ENCODE results near the gene TEDDM1. TPM values are rescaled to one million over a fixed set of nuclear protein-coding genes. Genes with fewer than 3 reads are reported as not detected.

The TEDDM1 gene, protein sequence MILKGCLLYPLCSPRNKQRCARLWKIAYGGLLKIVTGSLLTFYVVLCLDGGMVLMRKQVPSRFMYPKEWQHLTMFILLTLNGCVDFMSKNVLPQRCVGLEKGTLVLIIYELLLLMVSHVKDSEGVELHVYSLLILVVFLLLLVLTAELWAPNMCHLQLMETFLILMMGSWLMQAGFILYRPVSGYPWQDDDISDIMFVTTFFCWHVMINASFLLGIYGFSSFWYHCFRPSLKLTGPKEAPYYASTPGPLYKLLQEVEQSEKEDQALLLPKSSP
- total RNA-seq: not detected in 2 replicates

DNA sequence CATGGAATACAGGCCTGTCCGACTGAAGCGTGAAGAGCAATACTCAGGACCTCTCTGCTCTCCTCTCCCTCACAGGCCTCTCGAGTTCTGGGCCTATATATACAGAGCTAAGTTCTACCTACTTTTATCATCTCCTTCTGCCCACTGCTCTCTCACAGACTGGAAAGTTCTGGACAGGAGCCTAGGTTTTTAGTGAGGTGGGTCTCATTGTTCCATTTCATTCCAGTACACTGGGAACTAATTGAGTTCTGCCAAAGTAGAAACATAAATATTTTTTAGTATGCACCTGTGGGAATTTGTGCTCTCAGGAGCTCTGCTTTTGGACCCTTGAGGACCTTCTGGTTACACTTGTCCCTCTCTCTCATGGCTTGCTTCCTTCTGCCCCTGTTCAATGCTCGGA lies at the start of gene TEDDM1:
Gene TEDDM1, minus strand, starts transcription at position 101 of the 400 bp plus-strand sequence. CDS start 182 bp downstream, outside the sequence.
- intact Hi-C loops (cut with micrococcal nuclease): no loop called here

DNA sequence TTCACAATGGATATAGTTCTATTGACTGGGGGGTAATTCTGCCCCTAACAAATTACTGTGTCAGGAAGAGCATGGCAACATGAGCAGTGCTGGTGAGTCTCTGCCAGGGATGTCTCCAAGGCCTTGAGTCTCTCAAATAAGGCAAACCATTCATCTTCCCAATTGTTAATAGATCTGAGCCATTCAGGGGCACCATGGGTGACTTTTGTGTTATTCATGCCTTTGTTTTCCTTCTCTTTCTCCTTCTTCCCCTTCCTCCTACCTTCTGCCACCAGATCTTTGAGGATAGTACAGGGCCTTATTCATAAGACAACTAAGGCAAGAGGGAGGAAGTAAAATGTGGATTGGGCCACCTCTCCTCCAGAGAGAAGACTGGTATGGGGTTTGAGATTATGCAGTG lies 49.6 kb upstream of the TEDDM1 start, which contains the start of gene RGSL1:
Gene RGSL1, plus strand, starts transcription at position 60 of the 400 bp plus-strand sequence. Its CDS starts 20 bp downstream, at position 80.
- intact Hi-C loops (cut with micrococcal nuclease): no loop called here

DNA sequence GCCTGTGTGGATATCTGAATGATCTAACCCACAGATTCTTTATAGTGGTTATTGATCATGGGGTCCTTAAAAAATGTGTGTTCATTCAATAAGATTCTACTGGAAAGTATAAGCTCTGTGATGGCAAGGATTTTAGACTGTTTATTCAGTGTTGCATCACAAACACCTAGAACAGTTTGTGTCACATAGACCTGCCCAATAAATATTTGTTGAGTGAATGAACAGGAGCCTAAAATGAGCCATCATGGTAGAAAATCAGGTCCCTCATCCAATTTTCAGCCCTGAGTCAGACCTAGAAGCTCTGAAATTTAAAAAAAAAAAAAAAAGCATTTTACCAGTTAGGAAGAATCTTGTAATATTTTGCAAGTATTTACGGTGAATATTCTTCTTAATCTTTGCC lies 47.2 kb upstream of the TEDDM1 start:
- intact Hi-C loops (cut with micrococcal nuclease): loop anchor here (5.0 kb wide), 1 partner anchor 155 kb away; the partner anchor contains the start of gene RGS16

DNA sequence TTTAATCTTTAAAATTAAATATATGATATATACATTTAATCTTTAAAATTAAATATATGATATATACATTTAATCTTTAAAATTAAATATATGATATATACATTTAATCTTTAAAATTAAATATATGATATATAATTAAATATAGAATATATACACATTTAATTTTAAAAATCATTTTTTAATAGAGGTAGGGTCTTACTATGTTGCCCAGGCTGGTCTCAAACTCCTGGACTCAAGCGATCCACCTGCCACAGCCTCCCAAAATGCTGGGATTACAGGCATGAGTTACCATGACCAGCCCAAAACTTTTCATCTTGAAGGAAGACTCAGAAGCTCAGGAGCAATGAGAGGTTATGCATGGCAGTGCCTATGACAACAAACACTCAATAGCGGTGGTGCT lies 46.7 kb upstream of the TEDDM1 start:
- intact Hi-C loops (cut with micrococcal nuclease): loop anchor here (5.0 kb wide), 1 partner anchor 155 kb away; the partner anchor contains the start of gene RGS16

DNA sequence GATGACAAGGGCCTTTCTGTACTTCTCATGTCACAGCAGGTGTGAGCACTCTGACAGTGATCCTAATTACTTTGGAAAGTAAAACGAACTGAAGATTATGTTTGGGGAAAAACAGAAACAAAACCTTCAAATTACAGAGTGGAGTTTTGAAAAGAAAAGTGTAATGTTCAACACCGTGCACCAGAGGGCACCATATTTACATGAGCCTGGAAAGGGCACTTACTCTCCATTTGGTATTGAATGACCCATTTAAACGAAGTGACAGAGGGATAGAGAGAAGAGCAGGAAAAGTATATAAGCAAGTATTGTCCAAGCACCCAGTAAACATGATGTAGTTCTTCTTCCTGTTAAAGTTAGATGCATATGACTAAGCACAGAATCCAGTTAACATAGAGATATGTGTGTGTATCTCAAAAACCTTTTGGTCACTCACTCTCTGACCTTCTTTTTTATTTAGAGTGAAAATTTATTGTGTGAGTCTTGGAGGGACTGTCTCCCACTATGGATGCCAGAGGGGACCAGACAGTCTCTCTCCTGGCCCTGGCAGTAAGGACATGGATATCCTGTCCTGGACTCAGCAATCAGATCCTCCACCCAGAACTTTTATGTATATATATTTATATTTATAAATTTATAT lies 45.7 kb upstream of the TEDDM1 start:
- intact Hi-C loops (cut with micrococcal nuclease): loop anchor here (1.0 to 5.0 kb wide), 2 partner anchors 156 to 340 kb away; partner anchors contain the start of gene RGS16

DNA sequence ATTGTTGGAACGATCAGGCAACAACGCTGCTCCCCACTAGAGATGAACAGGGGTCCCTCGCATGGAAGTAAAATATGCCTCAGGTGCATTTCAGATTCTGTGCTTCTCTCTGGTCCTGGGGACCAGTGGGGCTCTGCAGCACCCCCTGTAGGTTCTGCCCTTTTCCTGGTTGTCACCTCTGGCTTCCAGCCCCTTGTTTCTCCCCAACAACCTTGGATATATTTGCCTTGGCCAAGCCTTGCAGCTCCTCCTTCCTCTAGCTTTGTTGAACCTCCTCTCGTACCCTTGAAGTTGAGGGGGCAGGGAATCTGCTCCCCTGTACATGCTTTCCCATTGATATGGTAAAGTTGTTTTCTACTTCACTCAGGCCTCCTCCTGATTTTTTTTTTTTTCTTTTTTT lies 44.0 kb upstream of the TEDDM1 start:
- intact Hi-C loops (cut with micrococcal nuclease): loop anchor here (2.0 kb wide), 1 partner anchor 360 kb away; no protein-coding TSS in a partner anchor

DNA sequence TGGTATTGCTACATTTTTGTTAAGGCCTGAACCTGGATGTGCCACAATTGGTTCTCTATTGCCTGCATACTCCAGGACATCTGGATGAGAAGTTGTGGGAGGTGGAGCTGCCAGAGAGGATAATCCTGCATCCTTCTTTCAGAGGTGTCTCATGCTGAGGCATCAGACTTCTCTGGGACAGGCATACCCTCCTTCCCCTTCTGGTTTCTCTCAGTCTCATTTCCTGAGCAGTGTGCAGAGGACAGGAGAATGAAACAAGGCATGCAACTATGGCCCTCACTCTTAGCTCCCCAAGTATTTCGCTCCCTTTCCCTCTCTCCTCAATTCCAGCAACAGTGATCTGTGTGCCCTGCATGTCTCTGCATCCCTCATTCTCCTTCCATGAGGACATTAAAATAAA lies 41.9 kb upstream of the TEDDM1 start:
- intact Hi-C loops (cut with micrococcal nuclease): no loop called here

DNA sequence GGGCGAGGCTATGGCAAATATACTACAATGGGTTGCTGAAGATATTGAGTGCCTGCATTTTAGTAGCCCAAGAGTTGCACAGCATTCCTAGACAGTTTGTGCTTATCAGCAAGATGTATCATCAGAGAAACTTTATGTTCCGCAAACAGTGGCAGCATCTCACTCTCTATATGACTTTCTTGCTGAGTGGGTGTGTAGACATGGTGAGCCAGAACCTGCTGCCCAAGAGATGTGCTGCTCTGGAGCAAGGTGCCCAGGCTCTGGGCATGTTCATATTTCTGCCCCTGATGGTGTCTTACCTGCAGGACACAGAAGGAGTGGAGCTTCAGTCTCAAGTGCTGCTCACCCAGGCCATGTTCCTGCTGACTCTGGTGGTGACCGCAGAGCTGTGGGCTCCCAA lies 41.3 kb upstream of the TEDDM1 start:
- intact Hi-C loops (cut with micrococcal nuclease): no loop called here

DNA sequence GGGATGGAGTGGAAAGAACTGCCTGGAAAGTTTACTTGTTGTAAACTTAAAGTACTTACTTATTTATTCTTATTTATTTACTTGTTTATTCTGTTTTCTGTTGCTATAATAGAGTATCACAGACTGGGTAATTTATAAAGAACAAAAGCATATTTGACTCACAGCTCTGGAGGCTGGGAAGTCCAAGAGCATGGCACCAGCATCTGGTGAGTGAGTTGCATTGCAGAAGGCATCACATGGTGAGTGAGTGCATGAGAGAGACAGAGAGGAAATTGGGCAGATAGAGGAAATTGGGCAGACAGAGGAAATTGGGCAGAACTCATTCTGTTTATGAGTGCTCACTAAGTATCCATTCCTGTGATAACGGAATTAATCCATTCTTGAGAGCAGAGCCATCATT lies 37.9 kb upstream of the TEDDM1 start:
- intact Hi-C loops (cut with micrococcal nuclease): no loop called here

DNA sequence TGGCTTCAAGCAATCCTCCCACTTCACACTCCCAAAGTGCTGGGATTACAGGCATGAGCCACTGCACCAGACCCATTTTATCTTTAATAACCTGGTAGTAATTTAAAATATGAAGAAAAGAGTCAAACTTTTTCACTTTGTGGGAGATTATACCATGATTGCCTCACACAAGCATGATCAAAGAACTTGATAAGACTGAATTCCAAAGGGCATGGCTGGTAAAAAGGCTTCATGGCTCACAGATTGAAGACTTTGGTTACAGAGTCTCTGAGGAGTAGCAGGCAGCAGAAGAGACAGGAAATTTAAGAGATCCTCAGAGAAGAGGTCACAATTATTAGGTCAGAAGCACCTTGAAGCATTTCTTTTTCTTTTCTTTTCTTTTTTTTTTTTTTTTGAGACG lies 33.1 kb upstream of the TEDDM1 start:
- intact Hi-C loops (cut with micrococcal nuclease): loop anchor here (5.0 kb wide), 2 partner anchors 354 to 404 kb away; partner anchors contain the start of genes DHX9 and NPL

DNA sequence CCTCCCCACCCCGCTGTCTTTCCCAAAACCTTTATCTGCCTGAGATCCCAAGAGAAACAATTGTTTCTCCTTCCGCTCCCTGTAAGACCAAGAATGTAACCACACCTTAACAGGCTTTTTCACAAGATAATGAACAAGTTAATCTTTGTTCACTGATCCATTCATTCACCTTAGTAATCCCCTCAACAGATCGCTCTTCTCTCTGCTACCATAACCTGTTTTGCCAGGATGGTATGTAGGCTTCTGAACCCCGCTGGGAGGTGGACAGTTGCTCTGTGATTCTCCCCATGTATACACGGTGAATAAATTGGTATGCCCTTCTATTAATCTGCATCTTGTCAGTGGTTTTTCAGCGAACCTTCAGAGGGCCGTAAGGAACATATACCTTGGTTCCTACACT lies 30.8 kb upstream of the TEDDM1 start:
- intact Hi-C loops (cut with micrococcal nuclease): loop anchor here (2.0 to 5.0 kb wide), 3 partner anchors 40 to 406 kb away; partner anchors contain the start of genes DHX9, GLUL and NPL

DNA sequence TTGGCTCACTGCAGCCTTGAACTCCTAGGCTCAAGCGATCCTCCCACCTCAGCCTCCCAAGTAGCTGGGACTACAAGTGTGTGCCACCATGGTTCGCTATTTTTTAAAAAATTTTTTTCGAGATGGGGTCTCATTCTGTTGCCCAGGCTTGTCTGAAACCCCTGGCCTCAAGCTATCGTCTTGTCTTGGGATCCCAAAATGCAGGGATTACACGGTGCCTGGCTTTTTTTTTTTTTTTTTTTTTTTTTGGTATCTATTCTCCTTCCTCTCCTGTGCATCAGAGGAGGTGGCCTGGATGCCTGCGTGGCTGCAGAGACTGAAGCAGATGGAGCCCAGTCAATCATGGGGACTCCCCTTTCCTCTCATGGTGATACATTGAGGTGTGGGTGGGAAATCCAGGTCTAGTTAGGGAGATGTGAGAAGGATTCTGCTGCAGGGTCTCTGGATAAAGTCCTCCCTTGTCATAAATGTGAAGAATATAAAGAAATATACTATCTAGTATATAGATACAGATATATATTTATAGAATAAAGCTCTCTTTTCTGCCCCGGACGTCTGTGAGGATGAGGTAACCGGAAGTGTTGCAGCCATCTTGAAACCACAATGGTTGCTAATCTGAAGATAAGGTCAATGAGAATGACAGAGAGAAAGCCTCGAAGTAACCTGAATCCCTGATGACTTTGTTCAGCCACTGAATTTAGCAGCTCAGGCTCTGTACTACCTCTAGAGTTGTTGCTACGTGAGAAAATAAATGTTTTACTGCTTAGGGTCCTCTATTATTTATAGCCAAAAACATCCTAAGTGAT lies 30.0 kb upstream of the TEDDM1 start:
- intact Hi-C loops (cut with micrococcal nuclease): loop anchor here (1.0 to 5.0 kb wide), 4 partner anchors 40 to 407 kb away; partner anchors contain the start of genes DHX9, GLUL and NPL

DNA sequence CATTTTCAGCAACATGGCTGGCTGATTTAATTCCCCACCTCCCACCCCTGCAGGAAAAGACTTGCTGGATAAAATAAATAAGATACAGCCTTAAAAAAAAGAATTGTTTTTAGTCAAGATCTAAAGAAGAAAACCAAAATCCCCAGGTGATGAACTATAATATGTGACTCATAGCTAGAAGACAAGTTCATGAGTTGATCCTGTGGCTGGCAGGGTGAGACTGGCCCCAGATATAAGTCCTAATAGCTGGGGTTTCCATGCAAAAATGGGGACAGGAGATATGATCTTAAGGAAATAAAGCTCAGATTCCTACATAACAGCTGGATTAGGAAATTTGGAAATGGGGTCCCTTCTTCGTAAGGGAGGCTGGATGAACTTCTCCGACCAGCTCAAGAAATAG lies 27.6 kb upstream of the TEDDM1 start:
- intact Hi-C loops (cut with micrococcal nuclease): no loop called here

DNA sequence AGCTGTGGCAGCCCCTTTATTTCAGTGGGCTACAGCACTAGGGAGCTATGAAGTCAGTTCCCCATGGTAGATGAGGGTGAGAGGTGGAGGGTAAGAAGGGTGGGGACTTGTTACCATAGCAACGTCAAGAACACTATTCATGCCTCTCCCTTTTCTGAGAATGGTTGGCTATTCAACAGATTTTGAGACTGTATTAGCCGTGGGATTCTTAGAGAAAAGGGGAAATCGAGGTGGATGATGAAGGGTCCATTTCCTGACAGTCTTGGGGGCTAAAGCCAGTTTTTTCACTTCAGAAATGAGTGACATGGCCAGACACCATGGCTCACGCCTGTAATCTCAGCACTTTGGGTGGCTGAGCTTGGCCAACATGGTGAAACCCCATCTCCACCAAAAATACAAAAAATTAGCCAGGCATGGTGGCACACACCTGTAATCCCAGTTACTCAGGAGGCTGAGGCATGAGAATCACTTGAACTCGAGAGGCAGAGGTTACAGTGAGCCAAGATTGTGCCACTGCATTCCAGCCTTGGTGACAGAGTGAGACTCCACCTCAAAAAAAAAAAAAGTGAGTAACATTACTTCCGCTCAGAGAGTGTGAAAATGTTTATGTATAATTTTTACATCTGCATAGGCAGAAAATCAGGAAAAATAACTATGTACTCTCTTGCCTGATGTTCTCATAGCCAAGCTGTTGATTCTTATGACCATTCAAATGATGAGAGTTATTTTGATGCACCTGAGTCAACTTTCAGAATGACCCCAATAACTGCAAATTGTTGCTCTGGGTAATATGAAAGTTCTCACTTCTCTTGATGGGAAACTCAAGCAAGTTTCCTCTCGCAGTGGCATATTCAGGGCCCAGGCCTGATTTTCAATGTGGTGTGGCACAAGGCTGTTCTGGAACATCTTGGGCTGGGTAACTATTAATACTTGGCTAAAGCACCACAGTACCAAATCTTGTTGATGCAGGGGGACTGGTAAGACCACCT lies 26.3 kb upstream of the TEDDM1 start:
- intact Hi-C loops (cut with micrococcal nuclease): no loop called here

DNA sequence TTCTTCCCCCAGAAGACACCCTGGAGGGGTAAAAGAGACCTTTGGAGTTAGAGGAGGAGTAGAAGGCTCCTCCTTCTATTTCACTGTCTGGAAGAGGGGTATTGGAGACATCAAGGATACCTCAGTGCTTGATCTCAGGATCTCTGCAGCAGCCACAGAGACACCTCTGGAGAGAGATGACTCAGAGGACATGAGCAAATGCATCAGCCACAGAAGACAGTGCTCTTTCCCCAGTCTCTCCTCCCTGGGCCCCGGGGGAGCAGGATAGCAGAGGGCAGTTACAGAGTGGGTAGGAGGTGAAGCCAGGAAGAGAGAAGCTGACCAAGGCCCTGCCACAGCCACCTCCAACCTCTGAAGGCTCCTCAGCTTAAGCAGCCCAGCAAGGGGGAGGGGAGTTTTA lies 15.3 kb upstream of the TEDDM1 start:
- intact Hi-C loops (cut with micrococcal nuclease): no loop called here

DNA sequence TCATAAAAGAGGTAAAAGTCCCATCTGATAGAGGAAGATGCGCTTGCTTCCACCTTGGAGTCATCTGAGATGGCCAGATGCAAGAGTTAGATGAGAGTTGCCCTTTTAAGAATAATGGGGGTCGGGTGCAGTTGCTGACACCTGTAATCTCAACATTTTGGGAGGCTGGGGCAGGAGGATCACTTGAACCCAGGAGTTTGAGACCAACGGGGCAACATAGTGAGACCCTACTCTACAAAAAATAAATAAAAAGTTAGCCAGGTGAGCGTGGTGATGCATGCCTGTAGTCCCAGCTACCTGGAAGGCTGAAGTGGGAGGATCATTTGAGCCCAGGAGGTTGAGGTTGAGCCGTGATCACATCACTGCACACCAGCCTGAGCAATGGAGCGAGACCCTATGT lies 13.5 kb upstream of the TEDDM1 start:
- intact Hi-C loops (cut with micrococcal nuclease): no loop called here

DNA sequence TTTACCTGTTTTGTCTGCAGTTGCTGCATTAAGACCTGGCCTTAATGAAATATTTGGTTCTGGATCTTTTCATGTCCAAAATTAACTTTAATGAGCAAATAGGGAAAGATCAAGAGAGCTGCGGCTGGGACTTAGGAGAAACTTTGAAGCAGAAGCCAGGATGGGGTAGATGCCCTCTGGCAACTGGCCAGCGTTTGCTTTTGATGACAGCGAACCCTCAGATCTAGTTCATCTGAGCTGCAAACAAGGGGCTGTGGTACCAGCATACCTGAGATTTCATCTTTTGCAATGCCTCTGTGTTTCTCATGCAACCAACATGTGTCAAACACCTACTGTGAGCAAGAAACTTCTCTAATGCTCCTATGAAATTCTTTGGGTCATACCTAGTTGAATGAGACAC lies 13.0 kb upstream of the TEDDM1 start:
- intact Hi-C loops (cut with micrococcal nuclease): no loop called here

DNA sequence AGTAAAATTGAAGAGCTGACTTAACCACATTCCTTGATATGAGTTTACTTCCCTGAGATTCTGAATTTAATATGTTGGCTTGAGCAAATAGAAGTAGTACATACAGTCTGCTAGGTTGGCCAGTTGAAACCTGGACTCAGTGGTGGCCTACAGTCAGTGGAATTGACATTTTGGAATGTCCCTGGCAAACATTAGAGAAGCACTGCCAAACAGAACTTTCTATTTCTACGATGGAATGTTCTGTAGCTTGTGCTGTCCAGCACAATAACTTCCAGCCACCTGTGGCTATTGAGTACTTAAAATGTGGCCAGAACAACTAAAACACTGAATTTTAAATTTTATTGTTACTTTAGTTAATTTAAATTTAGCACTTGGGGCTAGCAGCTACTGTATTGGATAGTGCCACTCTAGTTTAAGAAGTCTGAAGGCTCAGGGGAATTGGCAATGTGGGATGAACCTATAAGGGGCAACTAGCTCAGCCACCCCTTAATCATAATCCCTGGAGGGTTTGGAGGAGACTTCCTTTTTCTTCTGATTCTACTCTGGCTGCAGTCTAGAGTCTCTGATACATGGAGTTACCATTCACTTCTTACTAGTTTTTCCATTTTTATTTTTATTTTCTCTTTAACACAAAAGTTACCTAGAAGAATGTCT lies 10.3 kb upstream of the TEDDM1 start:
- intact Hi-C loops (cut with micrococcal nuclease): no loop called here

DNA sequence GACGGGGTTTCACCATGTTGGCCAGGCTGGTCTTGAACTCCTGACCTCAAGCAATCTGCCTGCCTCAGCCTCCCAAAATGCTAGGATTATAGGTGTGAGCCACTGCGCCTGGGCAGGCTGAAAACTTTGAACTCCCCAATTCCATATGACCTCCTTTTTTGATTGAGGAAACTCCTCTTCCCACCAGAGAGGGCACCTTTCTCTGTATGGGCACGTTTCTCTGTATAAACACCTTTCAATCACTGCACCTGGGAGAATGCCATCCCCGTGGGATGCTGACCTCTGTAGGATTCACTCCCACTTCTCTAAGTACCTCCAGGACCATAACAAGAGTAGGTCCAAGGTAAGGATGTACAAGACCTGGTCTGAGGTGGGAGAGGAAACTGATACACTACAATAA lies 9.7 kb upstream of the TEDDM1 start:
- intact Hi-C loops (cut with micrococcal nuclease): no loop called here
